ENCODE data around the gene LMAN2L. TPM values are rescaled to one million over a fixed set of nuclear protein-coding genes. Genes with fewer than 3 reads are reported as not detected.
A peak's percentile ranks its signal among the peaks of the same experiment; 100 is the strongest.

LMAN2L gene, protein sequence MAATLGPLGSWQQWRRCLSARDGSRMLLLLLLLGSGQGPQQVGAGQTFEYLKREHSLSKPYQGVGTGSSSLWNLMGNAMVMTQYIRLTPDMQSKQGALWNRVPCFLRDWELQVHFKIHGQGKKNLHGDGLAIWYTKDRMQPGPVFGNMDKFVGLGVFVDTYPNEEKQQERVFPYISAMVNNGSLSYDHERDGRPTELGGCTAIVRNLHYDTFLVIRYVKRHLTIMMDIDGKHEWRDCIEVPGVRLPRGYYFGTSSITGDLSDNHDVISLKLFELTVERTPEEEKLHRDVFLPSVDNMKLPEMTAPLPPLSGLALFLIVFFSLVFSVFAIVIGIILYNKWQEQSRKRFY
- 28.5 TPM for polyA plus RNA-seq (ENCODE audit: insufficient read length)

DNA sequence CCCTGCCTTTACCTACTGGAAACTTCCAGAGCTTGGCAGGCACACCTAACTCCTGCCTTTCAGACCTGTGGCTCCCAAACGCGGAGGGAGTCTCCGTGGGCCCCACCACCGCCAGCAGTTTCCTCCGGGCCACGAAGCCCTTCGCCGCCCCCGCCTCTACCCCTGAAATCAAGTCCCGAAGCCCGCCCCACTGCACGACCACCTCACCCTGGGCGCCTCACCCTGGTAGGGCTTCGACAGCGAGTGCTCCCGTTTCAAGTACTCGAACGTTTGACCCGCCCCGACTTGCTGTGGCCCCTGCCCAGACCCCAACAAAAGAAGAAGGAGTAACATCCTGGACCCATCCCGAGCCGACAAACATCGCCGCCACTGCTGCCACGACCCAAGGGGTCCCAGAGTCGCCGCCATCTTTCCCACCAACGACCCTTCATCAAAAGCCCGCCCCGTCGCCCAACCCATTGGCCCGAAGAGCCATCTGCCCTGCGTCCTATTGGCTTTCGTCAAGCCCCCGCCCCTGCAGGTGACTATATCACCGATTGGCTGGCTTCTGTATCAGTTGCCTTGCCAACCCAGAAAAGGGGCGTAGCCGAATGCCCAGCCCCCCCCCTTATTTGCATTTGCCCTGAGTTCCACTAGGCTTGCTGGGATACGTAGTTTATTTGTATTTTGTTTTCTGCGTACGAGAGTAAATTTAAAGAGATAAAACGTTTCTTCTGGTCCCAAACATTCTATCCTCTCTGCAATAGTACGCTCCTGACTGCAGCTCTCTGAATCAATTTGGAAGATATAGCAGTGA is at the start of gene LMAN2L:
LMAN2L (minus strand) TSS at position 432 of the 796 bp plus-strand sequence; CDS start at position 408, 24 bp downstream.
- DNase-seq = peak; percentile 97

DNA sequence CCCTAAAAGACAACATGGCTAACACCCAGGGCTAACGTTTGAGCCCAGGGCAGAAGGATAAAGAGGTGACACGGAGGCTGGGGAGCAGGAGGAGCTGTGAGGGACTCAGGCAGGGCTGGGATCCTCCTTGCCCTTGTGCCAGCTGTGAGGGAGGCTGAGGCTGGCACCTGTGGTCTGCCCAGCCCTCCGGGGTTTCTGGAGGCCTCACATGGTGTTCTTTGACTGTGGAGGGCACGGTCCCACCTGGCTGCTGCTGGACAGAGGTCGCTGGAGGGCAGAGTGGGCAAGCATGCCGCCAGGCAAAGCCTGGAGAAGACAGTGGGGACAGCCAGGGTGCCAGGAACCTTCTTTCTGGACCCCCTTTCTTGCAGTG is 49.4 kb upstream of the LMAN2L start:
- no peak for DNase-seq

DNA sequence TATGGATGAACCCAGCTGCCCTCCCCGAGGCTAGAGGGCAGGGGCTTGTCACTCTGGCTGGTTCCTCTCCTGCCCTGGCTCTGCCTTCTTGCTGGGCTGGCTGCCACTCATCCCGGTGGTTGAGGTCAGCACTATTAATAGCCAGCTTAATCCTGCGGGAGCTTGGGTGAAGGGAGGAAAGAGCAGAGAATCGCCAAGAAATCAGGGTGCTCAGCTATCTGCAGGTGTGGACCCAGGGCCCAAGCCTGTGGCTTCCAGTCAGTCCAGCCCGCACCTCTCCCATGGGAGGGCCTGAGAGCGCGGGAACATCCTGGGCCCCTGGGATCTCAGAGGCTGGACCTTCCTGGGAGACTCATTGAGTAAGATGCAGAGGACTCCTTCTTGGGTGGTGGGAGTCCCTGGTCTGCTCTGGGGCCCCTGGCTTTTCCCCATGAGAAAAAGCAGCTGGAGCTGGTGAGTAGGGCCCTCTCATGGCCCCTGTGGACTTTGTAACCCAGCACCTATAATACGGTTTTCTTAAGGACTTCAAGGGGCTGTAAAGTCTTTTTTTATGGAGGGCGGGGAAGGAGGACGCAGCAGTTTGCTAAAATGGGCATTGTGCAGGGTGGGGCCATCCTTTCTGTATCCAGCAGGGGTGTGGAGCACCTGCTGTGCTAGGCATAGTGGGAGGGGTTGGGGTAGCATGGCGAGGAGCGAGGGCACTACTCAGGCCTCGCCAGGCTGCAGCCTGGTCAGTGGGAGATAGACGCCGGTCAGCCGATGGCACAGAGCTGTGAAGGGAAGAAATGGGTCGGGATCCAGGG is 48.8 kb upstream of the LMAN2L start:
- DNase-seq = no peak

DNA sequence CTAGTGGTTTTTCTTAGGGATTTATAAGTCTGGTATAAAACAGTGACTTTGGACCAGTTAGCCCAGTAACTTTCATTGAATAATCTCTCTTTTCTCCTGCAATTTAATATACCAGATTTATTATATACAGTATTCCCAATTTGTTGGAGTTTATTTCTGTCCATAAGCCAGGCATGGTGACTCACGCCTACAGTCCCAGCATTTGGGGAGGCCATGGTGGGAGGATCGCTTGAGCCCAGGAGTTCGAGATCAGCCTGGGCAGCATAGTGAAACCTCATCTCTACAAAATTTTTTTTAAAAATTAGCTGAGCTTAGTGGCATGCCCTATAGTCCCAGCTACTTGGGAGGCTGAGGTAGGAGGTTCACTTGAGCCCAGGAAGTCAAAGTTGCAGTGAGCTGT is 47.5 kb upstream of the LMAN2L start:
- DNase-seq = no peak

DNA sequence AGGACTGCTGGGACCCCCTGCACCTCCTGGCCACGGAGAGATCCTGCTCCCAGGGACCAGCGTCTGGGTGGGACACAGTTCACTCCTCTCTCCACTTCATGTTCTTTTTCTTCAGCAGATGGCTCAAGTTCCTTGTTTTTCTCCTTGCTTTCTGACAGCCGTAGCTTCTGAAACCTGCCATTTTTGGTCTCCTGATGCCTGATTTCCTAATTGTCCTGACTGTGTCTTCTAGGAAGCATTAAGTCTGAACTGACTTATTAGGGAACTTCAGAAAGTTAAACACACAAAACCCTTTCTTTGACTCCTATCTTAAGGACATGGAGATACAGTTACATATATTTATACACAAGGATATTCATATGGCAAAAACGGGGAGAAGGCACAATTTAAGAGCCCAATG is 43.5 kb upstream of the LMAN2L start:
- no peak for DNase-seq

DNA sequence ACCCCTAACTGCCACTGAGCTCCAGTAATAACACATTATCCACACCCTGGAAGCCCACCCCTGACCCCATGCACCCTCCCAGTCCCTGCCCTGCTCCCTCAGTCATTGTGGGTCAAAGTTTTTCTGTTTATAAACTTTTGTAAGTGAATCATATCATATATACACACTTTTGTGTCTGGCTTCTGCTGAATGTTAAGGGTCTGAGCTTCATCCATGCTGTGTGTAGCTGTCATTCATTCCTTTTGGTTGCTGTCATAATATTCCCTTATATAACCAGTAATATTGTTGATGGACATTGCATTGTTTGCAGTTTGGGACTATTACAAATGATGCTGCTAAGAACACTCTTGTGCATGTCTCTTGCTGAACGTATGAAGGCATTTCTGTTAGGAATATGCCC is 35.3 kb upstream of the LMAN2L start:
- no peak for DNase-seq

DNA sequence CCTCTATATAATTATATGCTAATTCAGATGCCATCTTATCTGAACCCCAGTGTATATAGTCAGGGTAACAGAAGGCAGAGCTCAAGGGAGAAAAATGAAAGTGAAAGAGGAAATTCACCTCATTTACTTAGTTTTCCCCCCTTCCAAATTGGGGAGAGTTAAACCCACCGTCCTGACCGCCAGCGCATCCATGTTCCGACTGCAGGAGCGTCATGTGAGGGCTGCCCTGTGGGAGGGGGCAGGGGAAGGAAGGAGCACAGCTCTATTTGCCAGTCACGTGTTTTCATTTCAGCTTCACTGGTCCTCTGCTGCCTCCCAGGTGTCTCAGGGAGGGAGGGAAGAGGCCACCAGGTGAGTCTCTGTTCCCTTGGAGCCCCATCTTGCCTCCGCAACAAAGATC is 34.1 kb upstream of the LMAN2L start:
- no peak for DNase-seq

DNA sequence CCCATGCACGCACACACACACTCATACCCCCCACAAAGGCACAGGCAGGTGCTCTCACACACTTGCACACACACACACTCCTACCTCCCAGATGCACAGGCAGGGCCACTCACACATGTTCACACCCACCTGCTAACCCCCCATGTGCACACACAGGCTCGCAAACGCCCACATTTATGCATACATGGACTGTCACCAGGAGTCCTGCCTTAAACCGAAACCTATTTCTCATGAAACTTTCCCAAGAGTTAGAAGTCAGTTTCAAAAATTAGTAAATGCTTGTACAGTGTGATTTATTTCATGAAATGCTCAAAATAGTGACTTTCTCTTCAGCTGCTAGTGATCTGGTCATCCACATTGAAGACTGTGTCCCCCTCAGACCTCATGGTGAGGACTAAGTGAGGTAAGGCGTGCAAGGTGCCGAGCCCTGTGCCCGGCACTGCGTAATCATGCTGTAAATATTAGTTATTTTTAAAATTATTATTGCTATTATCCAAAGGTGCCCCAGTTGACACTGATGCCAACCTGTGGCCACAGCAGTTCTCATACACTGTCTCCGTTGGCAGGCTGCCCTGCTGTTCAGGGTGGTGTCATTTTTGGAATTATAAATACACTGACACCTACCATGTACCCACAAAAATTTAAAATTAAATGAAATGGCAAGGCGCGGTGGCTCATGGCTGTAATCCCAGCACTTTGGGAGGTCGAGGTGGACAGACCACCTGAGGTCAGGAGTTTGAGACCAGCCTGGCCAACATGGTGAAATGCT is 33.2 kb upstream of the LMAN2L start:
- DNase-seq = no peak

DNA sequence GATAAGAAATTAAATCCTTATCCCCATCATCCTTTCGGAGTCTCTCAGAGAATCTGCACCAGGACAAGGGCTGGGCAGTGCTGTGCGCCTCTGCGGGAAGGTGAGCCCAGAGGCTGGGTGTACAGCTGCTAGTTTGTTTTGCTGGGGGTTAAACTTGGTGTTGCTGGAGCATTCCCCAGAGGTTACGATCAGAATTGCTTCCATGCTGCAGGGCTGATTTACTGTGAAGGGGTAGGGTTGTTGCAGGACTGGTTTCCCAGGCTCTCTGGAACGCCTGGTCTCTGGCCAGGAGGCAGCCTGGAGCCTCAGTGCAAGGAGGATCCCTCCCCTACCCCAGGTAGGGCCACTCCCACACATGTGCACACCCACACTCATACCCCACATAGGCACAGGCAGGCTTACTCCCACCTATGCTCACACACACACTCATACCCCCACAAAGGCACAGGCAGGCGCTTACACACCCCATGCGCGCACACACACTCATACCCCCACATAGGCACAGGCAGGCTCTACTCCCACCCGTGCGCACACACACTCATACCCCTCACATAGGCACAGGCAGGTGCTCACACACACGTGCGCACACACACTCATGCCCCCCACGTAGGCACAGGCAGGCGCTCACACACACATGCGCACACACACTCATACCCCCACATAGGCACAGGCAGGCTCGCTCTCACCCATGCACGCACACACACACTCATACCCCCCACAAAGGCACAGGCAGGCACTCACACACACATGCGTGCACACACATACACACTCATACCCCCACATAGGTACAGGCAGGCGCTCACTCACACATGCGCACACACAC is 32.1 kb upstream of the LMAN2L start:
- DNase-seq = no peak

DNA sequence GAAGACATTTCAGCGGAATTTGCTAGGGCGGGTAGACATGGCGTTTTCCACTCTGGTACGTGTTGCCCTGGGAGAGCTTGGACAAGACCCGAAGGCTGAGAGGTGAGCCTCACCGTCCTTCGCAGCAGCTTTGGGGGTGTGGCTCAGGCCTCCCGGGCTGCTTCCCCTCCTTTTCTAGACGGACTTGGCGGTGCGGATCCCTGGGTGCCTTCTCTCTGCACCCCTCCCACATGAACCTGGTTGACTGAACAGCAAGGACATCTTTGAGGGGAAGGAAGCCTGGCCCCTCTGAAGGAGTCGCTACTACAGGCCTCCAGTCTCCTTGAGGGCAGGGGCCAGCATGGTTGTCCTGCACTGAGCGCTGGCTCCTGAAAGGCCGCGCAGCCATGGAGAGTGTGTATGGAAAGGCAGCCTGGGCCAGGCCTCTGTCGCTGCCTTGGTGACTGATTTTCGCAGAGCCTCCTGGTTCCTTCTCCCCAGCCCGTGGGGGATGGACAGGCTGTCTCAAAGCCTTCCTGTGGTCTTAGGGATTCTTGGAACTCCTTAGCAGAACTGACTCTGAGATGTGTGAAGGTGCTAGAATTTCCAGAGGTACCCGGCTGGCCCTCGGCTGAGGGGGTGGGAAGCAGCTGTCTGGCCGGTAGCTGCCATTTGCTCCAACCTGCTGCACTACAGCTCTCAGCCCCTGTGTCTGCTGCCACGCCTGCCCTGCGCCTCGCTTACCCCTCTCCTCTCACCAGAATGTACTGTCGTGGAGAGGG is 30.8 kb upstream of the LMAN2L start:
- DNase-seq = no peak

DNA sequence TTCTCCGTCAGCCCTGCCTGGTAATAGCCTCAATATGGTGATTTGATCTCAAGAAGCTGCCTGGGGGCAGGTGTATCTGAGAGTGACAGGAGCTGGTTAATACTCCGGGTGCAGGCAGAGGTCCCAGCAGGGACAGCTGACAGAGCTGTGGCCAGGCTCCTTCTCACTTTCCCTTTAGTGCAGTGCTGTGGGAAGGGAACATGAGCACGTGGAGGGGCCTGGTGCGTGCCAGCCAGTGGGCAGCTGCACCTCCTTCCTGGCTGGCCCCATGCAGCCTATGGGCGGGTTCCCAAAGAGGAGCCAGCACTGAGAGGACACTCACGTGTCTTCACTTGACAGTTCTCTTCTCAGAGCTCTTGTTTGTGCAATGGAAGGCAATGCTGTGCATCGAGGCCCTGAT is 29.9 kb upstream of the LMAN2L start:
- DNase-seq = peak; percentile 45

DNA sequence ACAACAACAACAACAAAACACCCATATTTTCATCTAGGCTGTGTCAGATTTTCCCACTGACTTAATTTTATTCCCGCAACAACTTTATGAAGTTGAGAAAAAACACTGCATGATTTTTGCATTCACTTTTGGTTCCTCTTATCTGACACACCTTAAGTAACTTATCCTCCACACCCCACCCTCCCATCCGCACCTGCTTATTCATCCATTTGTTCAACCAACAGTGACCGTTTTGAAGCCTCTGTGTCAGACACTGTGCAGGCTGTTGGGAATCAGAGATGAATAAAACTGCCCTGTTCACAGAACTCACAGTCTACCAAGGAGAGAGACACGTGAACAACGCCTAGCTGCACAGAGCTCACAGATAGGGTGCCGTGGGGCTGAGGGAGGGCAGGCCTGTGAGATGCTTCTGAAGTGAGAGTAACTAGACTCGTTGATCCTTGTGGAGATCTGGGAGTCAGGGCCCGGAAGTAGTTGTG is 28.3 kb upstream of the LMAN2L start:
- DNase-seq = no peak

DNA sequence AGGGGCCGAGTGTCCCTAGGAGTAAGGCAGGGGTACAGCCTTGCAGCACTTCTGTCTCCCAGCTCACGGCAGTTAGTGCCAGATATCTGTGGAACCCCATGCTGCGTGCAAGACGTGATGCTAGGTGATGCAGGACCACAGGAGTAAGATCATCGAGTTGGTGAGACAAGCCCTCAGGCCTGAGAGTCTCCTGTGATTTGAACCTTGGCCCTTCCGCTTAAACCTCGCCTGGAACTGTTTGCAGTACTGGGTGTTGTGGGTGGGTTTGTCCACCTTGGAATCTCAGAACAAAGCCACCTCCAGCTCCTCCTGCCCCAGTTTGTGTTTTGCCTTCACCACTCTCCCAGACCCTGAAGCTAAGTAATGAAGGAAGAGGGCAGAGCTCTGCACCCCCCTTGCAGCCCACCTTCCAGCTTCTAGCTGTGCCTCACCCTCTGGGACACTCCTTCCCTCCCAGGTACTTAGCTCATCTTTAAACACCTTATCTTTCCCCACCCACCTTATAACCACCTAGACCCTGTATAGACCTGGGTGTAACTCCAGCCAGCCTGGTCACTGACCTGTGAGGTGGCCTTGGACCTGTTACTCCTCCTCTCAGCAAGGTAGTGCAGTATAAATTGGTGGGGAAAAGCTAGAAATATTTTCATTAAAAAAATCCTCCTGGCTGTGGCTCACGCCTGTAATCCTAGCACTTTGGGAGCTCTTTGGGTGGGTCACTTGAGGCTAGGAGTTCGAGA is 27.4 kb upstream of the LMAN2L start:
- DNase-seq = no peak

DNA sequence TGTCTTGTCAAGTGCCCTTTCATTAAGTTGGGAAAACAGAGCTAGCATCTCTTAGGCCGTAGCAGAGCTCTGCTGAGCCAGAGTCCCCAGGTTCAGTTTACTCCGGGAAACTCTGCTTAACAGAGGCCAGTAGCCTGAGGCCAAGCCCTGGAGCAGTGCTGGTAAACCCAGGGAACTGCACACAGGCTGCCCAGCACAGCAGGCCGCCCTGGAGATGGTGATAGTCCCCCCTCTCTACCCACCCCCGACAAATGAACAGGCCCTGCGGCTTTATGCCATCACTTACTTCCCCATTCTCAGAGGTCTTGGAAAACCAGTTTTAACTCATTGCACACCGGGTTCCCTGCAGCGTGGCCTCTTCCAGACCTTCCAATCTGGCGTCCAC is 24.4 kb upstream of the LMAN2L start:
- DNase-seq = peak; percentile 43

DNA sequence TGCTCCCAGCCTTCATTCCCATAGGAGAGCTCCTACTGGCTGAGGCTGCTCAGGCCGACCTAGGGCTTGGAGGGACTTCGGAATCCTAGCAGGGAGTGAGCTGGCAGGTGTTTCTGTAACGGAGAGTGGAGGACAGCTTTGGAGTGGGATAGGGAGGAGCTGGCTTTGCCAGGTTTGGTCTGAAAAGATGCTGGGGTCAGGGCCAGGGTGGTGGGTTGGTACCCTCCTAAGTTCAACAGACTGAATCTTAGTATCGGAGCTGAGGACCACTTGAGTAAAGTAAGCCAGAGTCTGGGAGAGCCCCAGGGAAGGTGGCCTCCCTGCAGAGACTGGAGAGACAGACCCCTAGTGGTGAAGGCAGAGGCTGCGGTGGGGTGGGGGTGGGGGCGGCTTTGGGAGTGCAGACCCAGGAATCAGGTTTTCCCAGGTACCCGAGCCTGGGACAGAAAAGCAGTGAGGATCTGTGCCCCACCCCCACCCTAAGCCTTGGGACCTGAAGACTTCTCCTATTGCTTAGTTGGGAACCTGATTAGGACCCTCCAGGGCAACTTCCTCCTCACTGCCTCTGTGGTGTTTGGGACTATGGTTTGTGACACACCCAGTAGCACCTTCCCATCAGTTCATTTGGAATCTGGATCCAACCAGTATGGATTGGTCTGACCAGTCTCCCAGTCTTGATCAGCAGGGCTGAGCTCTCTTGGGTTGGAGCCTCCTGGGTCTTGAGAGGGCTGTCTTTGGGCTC is 23.8 kb upstream of the LMAN2L start:
- no peak for DNase-seq

DNA sequence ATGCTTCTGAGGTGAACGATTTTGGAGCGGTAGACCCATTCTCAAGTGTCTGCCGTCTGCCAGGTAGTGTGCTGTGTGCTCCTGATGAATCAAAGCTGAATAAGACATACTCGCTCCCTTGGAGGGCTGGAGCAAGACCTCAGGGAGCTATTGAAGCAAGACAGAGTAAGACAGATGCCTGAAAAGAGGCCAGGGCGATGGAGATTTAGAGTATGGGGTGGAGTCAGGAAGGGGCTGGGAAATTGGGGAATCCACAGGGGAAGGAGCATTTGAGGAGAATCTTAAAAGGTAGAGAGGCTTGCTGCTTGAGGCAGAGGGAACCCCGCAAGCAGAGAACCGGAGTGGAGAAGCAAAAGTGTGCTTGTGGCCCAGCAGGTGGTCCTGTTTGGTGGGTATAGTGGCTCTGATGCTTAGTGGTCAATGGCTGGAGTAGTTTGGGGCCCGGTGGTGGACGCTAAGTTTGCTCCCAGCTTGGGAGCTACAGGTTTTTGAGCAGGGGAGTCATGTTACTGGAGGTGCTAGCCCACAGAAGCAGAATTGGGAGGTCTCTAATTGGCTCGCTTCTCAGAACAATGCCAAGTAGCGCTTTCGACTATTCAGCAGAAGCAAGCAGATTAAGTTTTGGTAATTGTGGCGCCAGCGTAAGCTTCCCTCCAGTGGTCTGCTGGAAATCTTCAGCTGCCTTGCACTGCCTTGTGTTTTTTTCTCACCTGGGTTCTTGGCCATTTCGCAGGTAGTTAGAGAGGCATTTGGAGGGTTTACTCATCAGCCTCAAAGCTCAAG is 22.9 kb upstream of the LMAN2L start:
- DNase-seq = no peak

DNA sequence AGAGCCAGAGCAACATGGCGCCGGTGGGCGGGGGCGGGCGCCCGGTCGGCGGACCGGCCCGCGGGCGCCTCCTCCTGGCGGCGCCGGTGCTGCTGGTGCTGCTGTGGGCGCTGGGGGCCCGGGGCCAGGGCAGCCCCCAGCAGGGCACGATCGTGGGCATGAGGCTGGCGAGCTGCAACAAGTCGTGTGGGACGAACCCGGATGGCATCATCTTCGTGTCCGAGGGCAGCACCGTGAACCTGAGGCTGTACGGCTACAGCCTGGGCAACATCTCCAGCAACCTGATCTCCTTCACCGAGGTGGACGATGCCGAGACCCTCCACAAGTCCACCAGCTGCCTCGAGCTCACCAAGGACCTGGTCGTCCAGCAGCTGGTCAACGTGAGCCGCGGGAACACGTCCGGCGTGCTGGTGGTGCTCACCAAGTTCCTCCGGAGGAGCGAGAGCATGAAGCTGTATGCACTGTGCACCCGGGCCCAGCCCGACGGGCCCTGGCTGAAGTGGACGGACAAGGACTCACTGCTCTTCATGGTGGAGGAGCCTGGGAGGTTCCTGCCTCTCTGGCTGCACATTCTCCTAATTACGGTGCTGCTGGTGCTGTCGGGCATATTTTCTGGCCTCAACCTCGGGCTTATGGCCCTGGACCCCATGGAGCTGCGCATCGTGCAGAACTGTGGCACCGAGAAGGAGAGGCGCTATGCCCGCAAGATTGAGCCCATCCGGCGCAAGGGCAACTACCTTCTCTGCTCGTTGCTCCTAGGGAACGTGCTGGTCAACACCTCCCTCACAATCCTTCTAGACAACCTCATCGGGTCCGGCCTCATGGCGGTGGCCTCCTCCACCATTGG is 21.3 kb upstream of the LMAN2L start:
- DNase-seq = peak; percentile 46
